A549 (cell line): Measurements from ENCODE around the gene TEX9. TPM values are rescaled to one million over a fixed set of nuclear protein-coding genes. Genes with fewer than 3 reads are reported as not detected.

Experiments used
- ATAC-seq, 2 experiments: fragments of 200-7000 bp in 1 of 2; fragments of >200 bp in 1 of 2; cut with Nextera tagmentation in 1 of 2; cut with Tn5 transposase in 1 of 2; 3 replicates each; pipeline versions ENCODE4 v1.8.0 to v1.9.1; 2018 to 2020; ENCODE audit warnings: mild to moderate bottlenecking in 1 of 2, moderate library complexity in 1 of 2
- CTCF ChIA-PET: fragments of 300-600 bp; sonication (Branson Sonifier 250); formaldehyde crosslinking; extraction: SDS; loops from one replicate; lab custom pipeline; 2021; ENCODE audit warnings: antibody characterized with exemption, inconsistent platforms; lab: Yijun Ruan, JAX
- POLR2A ChIA-PET: fragments of 350-600 bp; formaldehyde crosslinking; extraction: SDS; loops from one replicate; lab custom pipeline; 2021; ENCODE audit warnings: antibody characterized with exemption, inconsistent platforms; lab: Yijun Ruan, JAX
- DNase-seq, 2 experiments: peaks; one replicate each; pipeline versions ENCODE4 v3.0.0 to v3.0.0-alpha.2; 2011 to 2016; ENCODE audit warnings: low read depth in 1 of 2, low spot score in 1 of 2
- FAIRE-seq: peaks from 2 replicates; lab custom pipeline; 2011; peaks lifted over from hg19 to GRCh38; lab: Jason Lieb, UNC
- H3K27ac ChIP-seq, 2 experiments: fragments of >200 bp; sonication (Bioruptor Twin); formaldehyde crosslinking; 3 replicates each; pipeline ENCODE4 v1.5.1; 2016 to 2017
- H3K4me1 ChIP-seq: fragments of >200 bp; sonication (Bioruptor Twin); formaldehyde crosslinking; 3 replicates; pipeline ENCODE4 v1.6.1; 2016
- H3K4me2 ChIP-seq: fragments of >200 bp; sonication (Bioruptor Twin); formaldehyde crosslinking; 3 replicates; pipeline ENCODE4 v1.6.1; 2016
- H3K4me3 ChIP-seq: fragments of >200 bp; sonication (Bioruptor Twin); formaldehyde crosslinking; 3 replicates; pipeline ENCODE4 v1.5.1; 2016
- H3K9me3 ChIP-seq: fragments of >200 bp; sonication (Bioruptor Twin); formaldehyde crosslinking; 3 replicates; pipeline ENCODE4 v1.6.1; 2016
- BHLHE40 ChIP-seq: IDR thresholded peaks from 2 replicates; pipeline ENCODE4 v1.6.1; 2012; ENCODE audit warnings: low read depth, low read length, inconsistent platforms
- CBX8 ChIP-seq: fragments of 200-600 bp; sonication (generic); IDR thresholded peaks from 2 replicates; pipeline ENCODE4 v1.6.1; 2016
- ESRRA ChIP-seq: fragments of 150-350 bp; IDR thresholded peaks from 2 replicates; pipeline ENCODE4 v1.6.1; 2014; ENCODE audit warnings: mild to moderate bottlenecking, low read length, borderline replicate concordance
- FOSL2 ChIP-seq, 2 experiments: fragments of 450-650 bp in 1 of 2; fragments of >200 bp in 1 of 2; sonication (Bioruptor Twin) in 1 of 2; formaldehyde crosslinking; IDR thresholded peaks; 2 replicates each; pipeline versions ENCODE4 v1.5.0 to v1.6.1; 2016 to 2020; ENCODE audit warnings: mild to moderate bottlenecking in 1 of 2, moderate library complexity in 1 of 2
- GATA3 ChIP-seq: IDR thresholded peaks from 2 replicates; pipeline ENCODE4 v1.6.1; 2012; ENCODE audit warnings: borderline replicate concordance
- HMGXB4 ChIP-seq: fragments of 250-450 bp; sonication (Bioruptor Pico); IDR thresholded peaks from 2 replicates; pipeline ENCODE4 v1.5.0; 2021; ENCODE audit warnings: mild to moderate bottlenecking, moderate library complexity, borderline replicate concordance
- HOXB13 ChIP-seq: fragments of 250-450 bp; sonication (Bioruptor Pico); IDR thresholded peaks from 2 replicates; pipeline ENCODE4 v1.5.0; 2020; ENCODE audit warnings: low read depth, mild to moderate bottlenecking, moderate library complexity
- KDM1A ChIP-seq: fragments of 200-600 bp; sonication (generic); IDR thresholded peaks from 2 replicates; pipeline ENCODE4 v1.6.1; 2016; ENCODE audit warnings: low read depth, mild to moderate bottlenecking
- MAFK ChIP-seq: fragments of 450-650 bp; IDR thresholded peaks from 2 replicates; pipeline ENCODE4 v1.6.1; 2014; ENCODE audit not compliant: partially characterized antibody
- MYC ChIP-seq: IDR thresholded peaks from 2 replicates; pipeline ENCODE4 v1.6.1; 2012; ENCODE audit warnings: mild to moderate bottlenecking, inconsistent platforms, low read length, improper control_type of control experiment, borderline replicate concordance
- NFE2L2 ChIP-seq: fragments of 150-350 bp; conservative IDR thresholded peaks from 2 replicates; pipeline ENCODE4 v1.6.1; 2014; ENCODE audit warnings: low read length
- NPAS2 ChIP-seq: fragments of 250-450 bp; sonication (Bioruptor Pico); IDR thresholded peaks from 2 replicates; pipeline ENCODE4 v1.8.0; 2022; ENCODE audit warnings: mild to moderate bottlenecking, moderate library complexity, borderline replicate concordance
- NR3C1 ChIP-seq: fragments of >200 bp; sonication (Bioruptor Twin); formaldehyde crosslinking; IDR thresholded peaks from 3 replicates; pipeline ENCODE4 v1.6.1; 2017
- PHF8 ChIP-seq: fragments of 200-600 bp; sonication (generic); IDR thresholded peaks from 2 replicates; pipeline ENCODE4 v1.6.1; 2016; ENCODE audit warnings: low read depth, mild to moderate bottlenecking, antibody characterized with exemption, moderate library complexity, borderline replicate concordance
- RARB ChIP-seq: fragments of 250-450 bp; sonication (Bioruptor Pico); IDR thresholded peaks from 2 replicates; pipeline ENCODE4 v1.8.0; 2021; ENCODE audit warnings: mild to moderate bottlenecking, moderate library complexity
- RCOR1 ChIP-seq: fragments of 150-350 bp; IDR thresholded peaks from 2 replicates; pipeline ENCODE4 v1.6.1; 2014; ENCODE audit warnings: antibody characterized with exemption, low read length, low read depth
- REST ChIP-seq: fragments of 200-600 bp; sonication (generic); IDR thresholded peaks from 2 replicates; pipeline ENCODE4 v1.6.1; 2016; ENCODE audit warnings: antibody characterized with exemption, mild to moderate bottlenecking, moderate library complexity
- SMC3 ChIP-seq: fragments of >200 bp; sonication (Bioruptor Twin); formaldehyde crosslinking; IDR thresholded peaks from 3 replicates; pipeline ENCODE4 v1.6.1; 2018; ENCODE audit warnings: inconsistent platforms
- TP53 ChIP-seq: fragments of 250-450 bp; sonication (Bioruptor Pico); IDR thresholded peaks from 2 replicates; pipeline ENCODE4 v1.5.0; 2021; ENCODE audit warnings: mild to moderate bottlenecking, moderate library complexity
- ZFP36 ChIP-seq: fragments of 450-650 bp; IDR thresholded peaks from 2 replicates; pipeline ENCODE4 v1.6.1; 2014; ENCODE audit warnings: borderline replicate concordance; ENCODE audit not compliant: partially characterized antibody
- WGBS: methylation state at CpG from one replicate; pipeline ENCODE4 v1.1.6; 2017; ENCODE audit errors: missing lambda C conversion rate; 5-methylcytosine and 5-hydroxymethylcytosine counted together
- polyA plus RNA-seq, 4 experiments: library from polyadenylated mRNA; depleted of rRNA in 3 of 4; stranded (reverse); fragments of >200 nt; fragmentation: RNase III in 1 of 4; extraction: RNeasy Plus Mini Kit Qiagen cat#74134 plus additional on column Dnase treatment in 1 of 4; gene quantifications; 2 replicates in 3 of 4; 3 replicates in 1 of 4; pipeline ENCODE4 v1.2.3, GENCODE V29; 2011 to 2017

Gene TEX9
- polyA plus RNA-seq, 2 of the 4 experiments (the other 2 are of a cell fraction): 7.7 to 13.3 TPM

- peaks cover 3% of the 10 kb centered on the region; the same call in 1 of the 3 replicates for H3K9me3 ChIP-seq
- FAIRE-seq: no peak
- 33% methylated on average over 3 of the region's 3 CpGs for WGBS
- H3K4me1 ChIP-seq: no peaks in the 10 kb centered on the region
- no peak overlapping the region for H3K4me3 ChIP-seq
- H3K4me2 ChIP-seq: no peak overlapping the region
- ChIA-PET CTCF (no interaction called here), POLR2A (no interaction called here)
- no peak for TF ChIP-seq NR3C1
- TF ChIP-seq RARB: no peak
- no peak for TF ChIP-seq NPAS2 (CRISPR knock-in tag)
- TF ChIP-seq GATA3: no peak
- TF ChIP-seq KDM1A: no peak
- TF ChIP-seq TP53 (CRISPR knock-in tag): no peak
- TF ChIP-seq ESRRA: no peak
- no peak for TF ChIP-seq BHLHE40
- no peak for TF ChIP-seq CBX8
- no peak for TF ChIP-seq HMGXB4 (CRISPR knock-in tag)
- no peak for TF ChIP-seq FOSL2 (IDR thresholded peaks at IDR 0.05)
- TF ChIP-seq FOSL2 (CRISPR knock-in tag; IDR thresholded peaks at IDR 0.05): no peak
- no peak for TF ChIP-seq MYC
- no peak for TF ChIP-seq RCOR1
- no peak for TF ChIP-seq REST
- no peak for ATAC-seq
- DNase-seq: no peak
- H3K27ac ChIP-seq: no peak overlapping the region
These were observed 20.7 kb downstream of the TEX9 start for GRCh38 chr15:56385908-56386307.

GRCh38 chr15:56390739-56391267 lies 25.6 kb downstream of the TEX9 start:
- FAIRE-seq: no peak
- CTCF ChIA-PET: no interaction called here
- H3K27ac ChIP-seq: no peak overlapping the region

More at GRCh38 chr15:56390739-56391267, 25.6 kb downstream of the TEX9 start:
- POLR2A ChIA-PET: no interaction called here
- TF ChIP-seq MAFK (no peak), NFE2L2 (no peak), PHF8 (no peak), REST (no peak), HOXB13 (CRISPR knock-in tag) (no peak), SMC3 (no peak), ZFP36 (no peak)
- H3K9me3 ChIP-seq: peaks cover 3% of the 10 kb centered on the region; the same call in 1 of the 3 replicates
- ATAC-seq: no peak
- no peak overlapping the region for H3K4me2 ChIP-seq
- H3K4me3 ChIP-seq: no peak overlapping the region
- DNase-seq: no peak
- H3K4me1 ChIP-seq: no peaks in the 10 kb centered on the region
- 88% methylated on average over 2 of the region's 2 CpGs for WGBS
